ENCODE results near the gene ST6GALNAC2.

The ST6GALNAC2 gene

DNA sequence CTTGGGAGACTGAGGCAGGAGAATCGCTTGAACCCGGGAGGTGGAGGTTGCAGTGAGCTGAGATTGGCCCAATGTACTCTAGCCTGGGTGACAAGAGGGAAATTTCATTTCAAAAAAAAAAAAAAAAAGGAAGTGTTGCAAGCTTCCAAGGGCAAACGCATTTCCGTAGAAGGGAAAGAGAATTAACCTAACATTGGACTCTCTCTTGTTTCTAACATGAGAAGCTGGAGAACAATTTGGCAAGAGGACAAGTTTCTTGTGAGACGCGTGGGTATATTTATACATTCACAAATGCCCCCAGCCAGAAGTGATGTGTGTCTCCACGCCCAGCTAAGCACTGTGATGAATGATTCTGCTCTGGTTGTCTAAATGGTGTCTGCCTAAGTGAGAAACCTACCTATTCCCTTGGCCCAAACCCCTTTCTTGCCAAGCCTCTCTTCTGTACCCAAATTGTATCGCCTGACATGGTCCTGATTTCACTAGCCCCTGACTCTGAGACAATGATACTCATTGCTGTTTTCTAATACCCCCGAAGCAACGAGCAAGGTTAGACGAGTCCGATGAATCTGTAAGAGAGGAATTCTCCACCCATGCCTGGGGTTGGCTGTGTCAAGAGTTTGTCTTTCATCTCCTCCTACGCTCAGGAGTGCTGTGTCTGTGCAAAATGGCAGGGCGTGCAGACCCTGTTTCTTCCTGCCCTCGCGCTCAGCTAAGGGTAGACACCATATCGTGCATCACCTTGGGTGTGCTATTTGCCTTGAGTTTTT lies 14.2 kb upstream of the ST6GALNAC2 start:
- no peak for DNase-seq

DNA sequence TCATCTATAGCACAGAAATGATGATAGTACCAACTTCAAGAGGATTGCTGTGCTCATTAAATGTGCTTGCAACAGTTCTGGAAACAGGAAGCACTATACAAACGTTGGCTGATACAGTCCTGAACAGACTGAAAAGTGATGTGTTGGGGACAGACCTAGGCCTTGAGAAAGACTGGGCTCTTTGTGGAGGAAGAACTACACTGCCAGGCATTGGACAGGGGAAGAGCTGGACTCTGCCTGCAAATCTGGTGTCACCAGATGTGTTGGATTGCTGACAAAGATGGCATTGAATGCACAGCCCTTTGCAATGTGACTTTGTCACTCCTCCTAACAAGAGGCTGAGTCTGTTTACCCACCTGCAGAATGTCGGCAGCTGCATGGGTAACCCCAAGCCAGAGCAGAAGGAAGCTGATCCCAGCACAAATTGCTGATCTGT lies 12.4 kb upstream of the ST6GALNAC2 start:
- DNase-seq: no peak

DNA sequence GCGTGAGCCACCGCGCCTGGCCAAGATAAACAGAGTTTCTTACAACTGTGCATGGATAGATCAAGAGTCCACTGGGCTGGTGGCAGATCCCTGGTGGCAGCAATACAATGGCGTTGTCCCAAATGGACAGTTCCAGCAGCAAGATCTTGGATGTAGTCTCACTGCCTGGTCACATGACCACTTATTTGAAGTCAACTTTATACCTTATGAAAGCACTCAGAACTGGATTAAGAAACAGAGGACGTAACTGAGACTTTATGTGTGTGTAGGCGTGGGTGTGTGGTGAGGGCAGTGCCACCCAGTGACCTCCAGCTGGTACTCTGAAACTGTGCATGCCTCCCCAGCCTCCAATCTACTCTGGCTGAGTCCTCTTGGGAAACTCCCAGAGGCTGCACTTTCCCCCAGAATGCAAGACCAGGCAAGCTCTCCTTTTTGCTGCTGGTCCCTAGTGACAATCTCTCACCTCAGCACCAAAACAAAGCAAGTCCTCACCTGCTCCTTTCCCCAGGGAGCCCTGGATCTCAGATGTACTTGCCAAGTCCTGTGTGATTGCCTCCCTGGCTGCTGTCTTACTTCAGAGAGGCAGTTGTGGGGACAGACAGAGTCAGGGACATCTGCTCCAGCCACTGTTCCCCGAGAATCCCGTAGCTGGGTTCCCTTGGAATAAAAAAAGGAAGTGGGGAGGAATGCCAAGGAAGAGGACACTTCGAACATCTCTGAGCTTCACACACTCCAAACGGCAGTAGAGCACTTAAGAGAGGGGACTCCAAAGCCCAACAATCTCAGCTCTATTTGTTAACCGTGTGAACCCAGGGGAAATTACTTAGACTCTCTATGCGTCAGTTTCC lies 11.7 kb upstream of the ST6GALNAC2 start:
- DNase-seq: no peak

DNA sequence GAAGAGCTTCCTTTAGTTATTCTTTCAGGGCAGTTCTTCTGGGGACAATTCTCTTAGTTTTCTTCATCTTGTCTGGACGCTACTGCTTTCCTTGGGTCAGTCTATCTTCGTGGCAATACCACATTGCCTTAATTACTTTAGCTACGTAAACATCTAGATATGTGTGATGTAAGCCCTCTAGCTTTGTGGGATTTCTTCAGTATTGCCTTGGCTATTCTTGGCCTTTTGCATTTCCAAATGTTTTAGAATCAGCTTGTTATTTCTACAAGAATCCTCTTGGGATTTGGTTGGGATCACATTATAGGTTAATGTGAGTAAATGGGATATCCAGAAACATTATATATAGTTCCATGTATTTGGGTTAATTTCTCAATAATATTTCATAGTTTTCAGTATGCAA lies 9.0 kb upstream of the ST6GALNAC2 start:
- DNase-seq: no peak

DNA sequence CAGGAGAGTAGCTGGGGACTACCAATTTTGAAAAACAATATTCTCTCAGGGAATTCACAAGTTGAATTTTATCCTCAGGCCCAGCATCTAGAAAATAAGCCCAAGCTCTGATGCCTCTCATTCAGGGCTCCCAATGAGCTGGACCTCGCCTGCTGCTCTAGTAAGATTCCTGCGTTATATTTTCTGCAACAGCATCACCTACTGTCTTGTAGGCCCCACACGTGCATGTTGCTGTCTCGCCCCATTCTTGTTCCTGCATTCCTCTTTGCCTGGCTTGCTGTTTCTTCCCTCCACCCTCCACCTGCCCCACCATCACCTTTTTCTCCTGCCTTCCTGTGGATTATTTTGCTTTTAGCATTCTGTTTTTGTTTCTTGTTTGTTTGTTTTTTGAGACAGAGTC lies 8.3 kb upstream of the ST6GALNAC2 start:
- DNase-seq: no peak

DNA sequence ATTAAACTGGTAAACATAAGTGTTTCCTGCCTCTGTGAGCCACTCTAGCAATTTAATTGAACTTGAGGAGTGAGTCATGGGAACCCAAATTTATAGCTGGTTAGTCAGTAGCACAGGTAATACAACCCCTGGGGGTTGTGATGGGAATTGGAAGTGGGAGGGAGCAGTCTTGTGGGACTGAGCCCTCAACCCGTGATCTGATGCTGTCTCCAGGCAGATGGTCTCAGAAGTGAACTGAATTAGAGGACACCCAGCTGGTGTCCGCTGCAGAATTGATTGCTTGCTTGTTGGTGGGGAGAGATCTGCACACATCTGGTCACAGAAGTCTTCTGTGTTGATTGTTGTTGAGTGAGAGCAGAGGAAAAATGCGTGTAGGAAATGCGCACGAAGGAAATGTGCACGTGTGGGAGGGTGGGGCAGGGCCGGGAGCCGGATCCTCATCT lies 7.7 kb upstream of the ST6GALNAC2 start:
- no peak for DNase-seq

DNA sequence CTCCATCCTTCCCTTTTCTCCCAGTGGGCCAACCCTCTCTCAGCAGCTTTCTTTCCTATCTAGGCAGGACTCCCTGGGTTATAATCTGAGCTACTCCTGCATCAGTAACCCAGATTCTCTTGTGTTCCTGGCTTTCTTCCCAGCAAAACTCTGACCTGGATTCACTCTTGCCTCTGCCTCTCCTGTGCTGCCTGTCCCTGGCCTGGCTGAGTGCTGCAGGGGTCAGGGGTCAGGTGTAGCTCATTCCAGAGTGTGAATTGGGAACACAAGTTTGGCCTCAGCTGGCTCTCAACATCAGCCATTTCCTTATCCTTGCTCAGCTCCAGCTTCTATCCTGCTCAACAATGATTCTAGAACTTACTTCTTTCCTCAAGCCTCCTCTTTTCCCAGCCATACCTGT lies 2.5 kb upstream of the ST6GALNAC2 start:
- no peak for DNase-seq

DNA sequence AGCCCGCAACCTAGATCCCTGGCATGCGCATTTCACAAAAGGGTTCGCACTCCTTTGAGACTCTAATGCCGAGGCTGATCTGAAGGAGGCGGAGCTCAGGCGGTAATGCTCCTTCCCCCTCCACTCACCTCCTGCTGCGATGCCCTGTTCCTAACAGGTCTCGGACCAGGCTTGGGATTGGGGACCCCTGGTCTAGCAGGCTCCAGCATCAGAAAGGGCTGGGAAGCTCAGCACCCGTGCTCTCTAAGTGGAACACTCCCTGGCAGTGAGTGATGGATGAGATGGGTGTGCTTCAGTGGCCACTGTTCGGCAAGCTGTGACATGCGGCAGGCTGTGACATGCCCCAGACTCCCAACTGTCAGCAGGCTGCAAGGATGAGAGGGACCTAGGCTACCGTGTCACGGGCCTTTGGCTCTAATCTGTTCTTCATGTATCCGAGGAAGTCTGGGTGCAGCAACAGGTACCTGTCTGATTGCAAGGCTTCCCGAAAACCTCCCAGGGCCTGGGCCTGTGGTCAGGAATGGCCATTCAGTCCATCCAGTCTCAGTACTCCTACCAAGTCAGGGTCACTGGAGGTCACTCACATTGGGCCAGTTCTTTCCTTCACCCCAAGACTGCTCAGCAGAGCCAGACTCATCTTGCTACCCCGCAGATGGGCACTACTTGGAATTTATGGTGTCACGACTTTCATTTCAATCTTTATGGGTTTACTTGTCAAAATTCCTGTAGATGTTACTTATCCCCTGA lies 1.3 kb upstream of the ST6GALNAC2 start:
- no peak for DNase-seq

DNA sequence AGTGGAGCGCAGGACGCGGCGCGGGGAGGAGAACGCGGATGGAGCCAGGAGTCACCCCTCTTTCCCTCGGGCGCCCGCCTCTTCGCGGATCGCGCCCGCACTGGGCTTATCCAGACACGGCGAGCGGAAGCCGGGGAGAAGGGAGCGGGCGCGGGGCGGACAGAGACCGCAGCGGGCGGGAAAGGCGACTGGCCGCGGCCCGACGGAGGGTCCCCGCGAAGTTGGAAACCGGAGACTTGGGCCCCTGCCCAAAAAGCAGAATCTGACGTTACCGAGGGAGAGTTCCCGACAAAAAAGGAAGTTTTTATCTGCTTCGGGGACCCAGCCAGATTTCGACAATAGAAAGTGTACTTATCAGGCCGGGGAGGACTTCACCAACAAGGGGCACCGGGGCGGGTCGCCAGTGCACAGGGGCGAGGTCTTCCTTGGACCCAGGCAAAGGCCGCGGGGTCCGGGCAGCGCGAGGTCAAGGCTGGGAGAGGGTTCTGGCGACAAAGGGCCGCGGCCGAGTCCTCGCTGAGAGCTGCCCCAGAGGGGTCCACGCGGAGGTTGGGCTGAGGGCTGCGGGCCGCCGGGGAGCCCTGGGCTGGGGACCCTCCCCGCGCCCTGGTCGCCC lies 519 bp downstream of the ST6GALNAC2 start:
- no peak for DNase-seq

DNA sequence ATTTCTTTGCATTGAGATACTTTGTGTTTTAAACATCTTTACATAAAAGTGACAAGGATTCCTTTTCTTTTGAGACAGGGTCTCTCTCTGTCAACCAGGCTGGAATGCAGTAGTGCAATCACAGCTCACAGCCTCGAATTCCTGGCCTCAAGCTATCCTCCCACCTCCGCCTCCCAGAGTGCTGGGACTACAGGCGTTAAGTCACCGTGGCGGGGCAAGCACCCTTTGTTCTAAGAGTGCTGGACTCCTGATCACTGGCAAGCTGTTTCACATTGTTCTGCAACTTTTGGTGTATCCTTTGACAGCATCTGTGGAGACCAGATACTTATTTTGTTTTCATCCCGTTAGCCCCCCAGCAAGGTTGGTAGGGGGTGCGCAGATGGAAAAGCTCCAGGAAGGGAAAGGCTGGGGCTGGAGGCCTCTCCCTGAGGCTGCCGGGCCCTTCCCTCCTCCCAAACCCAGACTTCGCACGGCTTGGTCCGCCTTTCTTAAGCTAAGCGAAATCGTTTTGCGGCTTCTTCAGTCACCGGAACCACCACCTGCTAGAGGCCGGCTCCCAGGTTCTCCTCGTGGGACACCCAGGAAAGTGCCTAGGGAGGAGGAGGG lies 1.1 kb downstream of the ST6GALNAC2 start:
- DNase-seq: no peak

DNA sequence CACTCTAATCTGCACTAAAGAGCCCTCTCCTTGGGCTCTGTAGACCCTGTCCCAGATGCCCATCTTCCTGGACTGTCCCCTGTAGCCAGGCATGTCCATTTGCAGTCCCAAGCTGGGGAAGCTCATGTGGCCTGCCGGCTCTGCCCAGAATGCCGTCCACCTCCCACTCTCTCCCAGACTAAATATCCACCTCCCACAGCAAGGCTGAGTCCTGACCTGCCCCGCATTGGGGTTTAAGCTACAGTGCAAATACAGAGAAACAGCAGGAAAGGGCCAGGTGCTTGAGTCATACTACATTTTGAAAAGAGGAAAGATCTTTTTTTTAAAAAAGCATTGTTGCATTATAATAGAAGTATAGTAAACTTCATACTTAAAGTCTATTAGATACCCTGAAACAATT lies 3.0 kb downstream of the ST6GALNAC2 start:
- DNase-seq: no peak

DNA sequence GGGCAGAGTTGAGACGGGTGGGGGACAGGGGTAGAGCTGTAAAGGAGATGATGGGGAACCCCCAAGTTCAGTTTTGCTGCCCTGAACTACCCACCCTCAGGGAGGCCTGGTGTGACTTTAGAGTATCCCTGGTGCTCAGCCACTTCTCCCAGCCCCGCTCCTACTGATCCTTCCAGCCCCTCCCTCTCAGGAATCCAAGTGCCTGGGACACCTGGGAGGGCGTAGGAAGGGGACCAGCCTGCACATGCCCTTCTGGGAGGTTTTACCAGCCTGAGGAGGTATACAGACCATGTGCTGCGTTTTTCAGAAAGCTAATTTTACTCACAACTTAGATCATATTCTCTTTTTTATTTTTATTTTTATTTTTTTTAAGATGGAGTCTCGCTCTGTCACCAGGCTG lies 4.1 kb downstream of the ST6GALNAC2 start:
- DNase-seq: no peak

DNA sequence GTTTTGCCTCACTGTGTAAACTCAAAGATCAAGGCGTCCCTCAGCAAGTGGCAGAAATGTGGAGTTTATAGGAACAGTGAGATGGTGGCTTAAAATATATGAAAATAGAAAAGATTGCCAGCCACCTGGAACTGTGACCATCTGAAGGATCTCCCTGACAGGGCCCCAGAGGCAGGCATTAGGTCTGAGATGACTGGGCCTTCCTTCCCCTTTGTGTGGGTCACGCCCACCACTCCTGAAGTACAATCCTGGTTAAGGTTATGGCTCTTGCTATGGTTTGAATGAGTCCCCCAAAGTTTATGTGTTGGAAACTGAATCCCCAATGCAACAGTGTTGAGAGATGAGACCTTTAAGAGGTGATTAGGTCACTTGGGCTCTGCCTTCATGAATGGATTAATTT lies 6.4 kb downstream of the ST6GALNAC2 start:
- DNase-seq: no peak

DNA sequence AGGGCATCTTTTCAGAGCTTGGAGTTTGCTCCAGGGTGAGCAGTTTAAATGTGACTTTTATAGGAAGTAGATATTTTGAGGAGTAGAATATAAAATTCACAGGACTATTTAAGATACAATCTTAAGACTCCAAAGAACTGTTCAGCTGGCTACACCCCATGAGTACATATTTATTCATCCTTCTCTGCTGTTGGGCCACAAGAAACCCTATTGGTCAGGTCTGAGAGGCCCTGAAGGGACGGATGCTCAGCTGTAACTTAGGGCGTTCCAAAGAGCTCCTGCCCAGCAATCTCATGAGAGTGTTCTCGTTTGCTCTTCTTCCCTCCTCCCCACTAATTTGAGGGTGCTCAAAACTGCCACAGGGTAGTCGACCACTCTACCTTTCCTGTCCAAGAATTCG lies 7.3 kb downstream of the ST6GALNAC2 start:
- DNase-seq: no peak

DNA sequence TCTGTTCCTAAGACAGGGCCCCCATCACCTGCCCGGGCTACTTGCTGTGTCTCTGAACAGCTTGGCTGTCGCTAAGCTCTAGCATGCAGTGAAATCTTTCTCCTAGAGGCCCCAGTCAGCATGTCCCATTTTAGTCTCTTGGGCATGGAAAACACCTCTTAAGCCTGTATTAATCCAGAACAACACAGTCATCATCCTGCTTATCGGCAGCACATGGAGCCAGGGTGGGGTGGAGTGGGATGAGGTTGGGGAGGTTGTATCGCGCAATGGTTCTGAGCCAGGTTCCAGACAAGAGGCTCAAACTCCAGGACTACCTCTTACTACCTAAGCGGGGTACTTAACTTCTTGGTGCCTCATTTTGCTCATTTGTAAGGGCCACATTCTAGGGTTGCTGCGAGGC lies 7.8 kb downstream of the ST6GALNAC2 start:
- no peak for DNase-seq

DNA sequence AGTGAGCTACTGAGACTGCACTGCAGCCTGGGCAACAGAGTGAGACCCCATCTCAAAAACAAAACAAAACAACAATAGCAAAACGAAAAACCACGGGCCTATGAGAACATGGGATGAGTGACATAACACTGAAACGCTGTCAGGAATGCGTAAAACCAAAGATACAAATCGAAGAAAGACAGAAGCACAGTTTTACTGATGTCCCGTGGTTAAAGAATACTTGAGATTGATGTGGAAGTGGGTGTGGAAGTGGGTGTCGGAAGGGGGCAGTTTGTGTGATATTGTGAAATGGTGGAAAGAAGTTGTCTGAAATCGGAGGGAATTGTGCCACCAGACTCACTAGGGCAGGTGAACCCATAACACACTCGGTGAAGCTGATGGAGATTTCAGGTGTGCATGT lies 9.5 kb downstream of the ST6GALNAC2 start:
- no peak for DNase-seq

DNA sequence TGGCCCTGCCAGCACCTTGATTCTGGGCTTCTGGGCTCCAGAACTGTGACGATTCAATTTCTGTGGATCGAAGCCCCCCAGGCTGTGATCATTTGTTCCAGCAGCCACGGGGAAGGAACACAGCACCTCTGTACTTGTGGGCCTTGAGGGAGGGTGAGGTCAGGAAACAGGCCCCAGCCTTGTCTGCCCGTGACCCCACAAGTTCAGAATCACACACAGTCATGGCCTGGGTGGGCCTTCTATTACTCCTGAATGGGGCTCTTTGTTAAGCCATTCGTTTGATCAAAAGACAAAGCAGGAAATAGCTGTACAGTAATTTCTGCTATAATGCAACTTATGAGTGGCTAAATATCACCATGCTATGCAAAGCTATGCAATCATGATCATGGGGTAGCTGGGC lies 10.1 kb downstream of the ST6GALNAC2 start:
- DNase-seq: no peak

DNA sequence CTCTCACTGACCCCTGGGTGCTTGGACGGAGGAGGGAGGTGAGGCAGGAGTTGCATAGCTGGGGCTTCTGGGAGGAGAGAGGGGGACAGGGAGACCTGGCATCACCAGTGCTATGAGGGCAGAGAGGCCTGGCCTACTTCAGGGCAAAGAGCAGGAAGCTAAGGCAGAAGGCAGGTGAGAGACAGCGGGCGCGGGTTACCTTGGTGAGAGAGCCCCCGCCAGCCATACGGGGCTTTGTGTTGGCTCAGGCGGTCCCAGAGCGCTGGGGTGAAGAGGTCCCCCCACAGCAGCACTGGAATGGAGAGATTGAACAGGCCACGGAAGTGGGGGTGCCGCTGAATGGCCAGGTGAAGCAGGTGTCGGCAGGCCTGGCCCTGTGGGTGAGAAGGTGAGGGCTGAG lies 11.5 kb downstream of the ST6GALNAC2 start:
- no peak for DNase-seq

DNA sequence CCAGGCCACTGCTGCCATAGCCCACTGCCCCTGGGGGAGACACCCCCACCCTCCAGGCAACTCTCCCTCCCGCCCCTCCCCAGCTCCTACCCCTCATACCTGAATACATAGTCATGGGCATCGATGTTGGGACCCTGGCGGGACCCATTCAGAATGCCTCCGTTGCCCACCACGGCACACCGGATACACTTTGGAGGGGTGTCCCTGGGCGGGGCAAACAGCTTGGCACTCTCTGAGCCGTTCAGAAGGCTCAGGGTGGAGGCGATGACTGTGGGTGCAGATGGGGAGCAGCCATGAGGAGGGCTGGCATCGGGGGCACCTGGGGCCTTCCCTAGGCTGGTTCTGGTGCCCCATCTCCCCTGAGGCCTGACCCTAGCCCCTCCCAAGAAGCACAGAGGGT lies 12.6 kb downstream of the ST6GALNAC2 start:
- no peak for DNase-seq

DNA sequence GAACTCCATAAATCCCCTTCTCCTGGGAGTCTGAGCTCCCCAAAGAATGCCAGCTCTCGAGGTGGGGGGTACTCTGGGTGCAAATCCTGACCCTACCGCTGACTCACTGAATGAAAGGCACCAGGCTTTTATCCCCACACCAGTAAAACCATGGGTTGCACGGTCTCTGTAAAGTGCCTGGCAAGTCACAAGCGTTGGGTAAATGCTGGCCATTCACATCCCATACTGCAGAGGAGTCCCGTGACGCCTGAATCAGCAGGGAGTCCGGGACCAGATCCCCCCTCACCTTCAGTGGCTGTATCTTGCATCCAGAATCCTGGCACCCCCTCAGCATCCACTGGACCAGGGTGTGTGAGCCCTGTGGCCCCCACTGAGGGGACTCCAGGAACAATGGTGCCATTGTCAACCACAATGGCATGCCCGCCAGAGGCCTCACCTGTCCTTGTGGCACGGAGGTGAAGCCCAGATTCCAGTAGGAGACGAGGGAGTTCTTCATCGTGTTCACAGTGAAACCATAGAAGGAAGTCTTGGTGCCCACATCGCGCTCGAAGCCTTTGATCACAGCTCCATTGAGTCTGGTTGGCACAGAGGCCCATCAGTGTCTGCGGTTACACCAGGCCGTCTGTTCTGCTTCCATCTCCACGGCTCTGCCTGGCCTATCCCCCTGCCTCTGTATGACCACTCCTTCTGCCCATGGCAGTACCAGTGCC lies 13.3 kb downstream of the ST6GALNAC2 start:
- DNase-seq: no peak

DNA sequence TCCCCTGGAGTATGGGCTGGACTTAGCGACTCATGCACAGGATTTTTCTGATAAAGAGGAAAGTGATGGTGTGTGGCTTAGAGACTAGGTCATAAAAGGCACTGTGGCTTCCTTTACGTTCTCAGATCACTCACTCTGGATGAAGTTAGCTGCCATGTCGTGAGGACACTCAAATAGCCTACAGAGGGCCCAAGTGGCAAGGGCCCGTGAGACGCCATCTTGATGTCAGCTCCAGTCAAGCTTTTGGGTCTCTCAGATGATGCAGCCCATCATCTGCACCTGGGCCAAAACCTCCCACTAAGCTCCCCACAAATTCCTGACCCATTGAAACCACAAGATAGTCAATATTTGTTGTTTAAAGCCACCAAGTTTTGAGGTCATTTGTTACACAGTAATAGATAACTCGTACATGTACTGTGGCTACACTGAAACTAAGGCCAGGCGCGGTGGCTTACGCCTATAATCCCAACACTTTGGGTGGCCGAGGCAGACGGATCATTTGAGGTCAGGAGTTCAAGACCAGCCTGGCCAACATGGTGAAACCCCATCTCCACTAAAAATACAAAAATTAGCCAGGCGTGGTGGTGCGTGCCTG lies 14.7 kb downstream of the ST6GALNAC2 start:
- no peak for DNase-seq

DNA sequence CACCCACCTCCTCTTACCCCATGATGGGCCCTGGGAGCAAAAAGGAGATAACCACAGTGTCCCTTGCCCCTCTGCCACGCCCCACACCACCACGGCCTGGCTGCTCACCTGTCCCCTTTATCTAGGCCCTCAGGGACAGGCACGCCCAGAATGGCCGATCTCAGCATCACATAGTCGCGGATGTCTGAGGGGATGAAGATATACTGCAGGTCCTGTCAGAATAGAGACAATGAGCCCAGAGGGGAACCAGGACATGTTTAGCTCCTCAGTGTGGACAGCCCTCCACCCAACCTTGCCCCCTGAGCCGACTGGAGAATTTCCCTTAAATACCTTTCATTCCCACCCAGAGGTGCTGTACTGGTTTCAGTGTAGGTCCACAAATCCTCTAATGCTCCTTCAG lies 15.2 kb downstream of the ST6GALNAC2 start:
- DNase-seq: no peak

Data from NCI-H446 (cell line).